ENCODE measurements around the gene APBB1IP.

DNA sequence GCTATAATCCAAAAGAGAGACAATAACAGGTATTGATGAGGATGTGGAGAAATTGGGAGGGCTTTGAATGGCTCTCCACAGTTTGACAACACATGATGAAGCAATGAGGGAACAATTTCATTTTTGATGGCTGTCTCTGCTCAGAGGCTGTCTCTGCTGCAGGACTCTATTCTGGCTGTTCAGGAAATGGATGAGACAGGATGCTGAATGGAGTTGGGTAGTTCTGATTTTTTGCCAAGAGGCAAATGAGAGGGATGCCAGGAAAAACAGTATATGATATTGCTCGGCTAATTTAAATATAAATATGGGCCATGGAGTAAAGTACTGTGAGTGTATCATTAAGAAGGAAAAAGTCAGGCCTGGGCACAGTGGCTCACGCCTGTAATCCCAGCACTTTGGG, 16.8 kb downstream of the APBB1IP start:
- TF ChIP-seq CTCF (IDR thresholded peaks at IDR 0.05) = no peak
- TF ChIP-seq ATF6 (CRISPR knock-in tag; IDR thresholded peaks at IDR 0.05) = no peak
- TF ChIP-seq ATF3 (CRISPR knock-in tag; conservative IDR thresholded peaks at IDR 0.05) = no peak
- no peak for TF ChIP-seq KAT7 (CRISPR knock-in tag; IDR thresholded peaks at IDR 0.05; ENCODE audit: borderline replicate concordance)
- no peak for TF ChIP-seq NR2C2 (CRISPR knock-in tag; IDR thresholded peaks at IDR 0.05)
- TF ChIP-seq USF1 (CRISPR knock-in tag; IDR thresholded peaks at IDR 0.05) = no peak
- no peak for TF ChIP-seq JUN (CRISPR knock-in tag; IDR thresholded peaks at IDR 0.05)
- no peak for TF ChIP-seq MAX (CRISPR knock-in tag; IDR thresholded peaks at IDR 0.05)
- TF ChIP-seq ZNF317 (CRISPR knock-in tag; IDR thresholded peaks at IDR 0.05; ENCODE audit: borderline replicate concordance, low read depth) = no peak
- no peak for TF ChIP-seq ATF2 (CRISPR knock-in tag; IDR thresholded peaks at IDR 0.05; ENCODE audit: borderline replicate concordance, low read depth)
- TF ChIP-seq SMAD4 (CRISPR knock-in tag; IDR thresholded peaks at IDR 0.05) = no peak
- TF ChIP-seq, protein P1, sequence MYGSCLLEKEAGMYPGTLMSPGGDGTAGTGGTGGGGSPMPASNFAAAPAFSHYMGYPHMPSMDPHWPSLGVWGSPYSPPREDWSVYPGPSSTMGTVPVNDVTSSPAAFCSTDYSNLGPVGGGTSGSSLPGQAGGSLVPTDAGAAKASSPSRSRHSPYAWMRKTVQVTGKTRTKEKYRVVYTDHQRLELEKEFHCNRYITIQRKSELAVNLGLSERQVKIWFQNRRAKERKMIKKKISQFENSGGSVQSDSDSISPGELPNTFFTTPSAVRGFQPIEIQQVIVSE (CRISPR knock-in tag; IDR thresholded peaks at IDR 0.05; ENCODE audit: borderline replicate concordance) = no peak
- TF ChIP-seq GRHL2 (CRISPR knock-in tag; IDR thresholded peaks at IDR 0.05; ENCODE audit: insufficient replicate concordance, severe bottlenecking) = no peak
- TF ChIP-seq, protein P2, sequence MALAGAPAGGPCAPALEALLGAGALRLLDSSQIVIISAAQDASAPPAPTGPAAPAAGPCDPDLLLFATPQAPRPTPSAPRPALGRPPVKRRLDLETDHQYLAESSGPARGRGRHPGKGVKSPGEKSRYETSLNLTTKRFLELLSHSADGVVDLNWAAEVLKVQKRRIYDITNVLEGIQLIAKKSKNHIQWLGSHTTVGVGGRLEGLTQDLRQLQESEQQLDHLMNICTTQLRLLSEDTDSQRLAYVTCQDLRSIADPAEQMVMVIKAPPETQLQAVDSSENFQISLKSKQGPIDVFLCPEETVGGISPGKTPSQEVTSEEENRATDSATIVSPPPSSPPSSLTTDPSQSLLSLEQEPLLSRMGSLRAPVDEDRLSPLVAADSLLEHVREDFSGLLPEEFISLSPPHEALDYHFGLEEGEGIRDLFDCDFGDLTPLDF (CRISPR knock-in tag; IDR thresholded peaks at IDR 0.05) = no peak
